HG03378 (cell line): ENCODE data around the gene CCDC9.
"Not testable (repeated sequence)": the region's sequence is repeated elsewhere in the genome, so short reads cannot be mapped to it uniquely, and the experiment has no call there.

ENCODE experiments used
- ATAC-seq: cut with Tn5 transposase; IDR thresholded peaks from one replicate; pipeline ENCODE4 v1.9.1; 2021; ENCODE audit warnings: mild to moderate bottlenecking, moderate library complexity; ENCODE audit not compliant: unreplicated experiment

Gene CCDC9

GRCh38 chr19:47258895-47259555 lies 2.7 kb downstream of the CCDC9 start:
- no peak for ATAC-seq

- ATAC-seq: no peak
Observed at GRCh38 chr19:47260476-47260875, 4.2 kb downstream of the CCDC9 start.

DNA sequence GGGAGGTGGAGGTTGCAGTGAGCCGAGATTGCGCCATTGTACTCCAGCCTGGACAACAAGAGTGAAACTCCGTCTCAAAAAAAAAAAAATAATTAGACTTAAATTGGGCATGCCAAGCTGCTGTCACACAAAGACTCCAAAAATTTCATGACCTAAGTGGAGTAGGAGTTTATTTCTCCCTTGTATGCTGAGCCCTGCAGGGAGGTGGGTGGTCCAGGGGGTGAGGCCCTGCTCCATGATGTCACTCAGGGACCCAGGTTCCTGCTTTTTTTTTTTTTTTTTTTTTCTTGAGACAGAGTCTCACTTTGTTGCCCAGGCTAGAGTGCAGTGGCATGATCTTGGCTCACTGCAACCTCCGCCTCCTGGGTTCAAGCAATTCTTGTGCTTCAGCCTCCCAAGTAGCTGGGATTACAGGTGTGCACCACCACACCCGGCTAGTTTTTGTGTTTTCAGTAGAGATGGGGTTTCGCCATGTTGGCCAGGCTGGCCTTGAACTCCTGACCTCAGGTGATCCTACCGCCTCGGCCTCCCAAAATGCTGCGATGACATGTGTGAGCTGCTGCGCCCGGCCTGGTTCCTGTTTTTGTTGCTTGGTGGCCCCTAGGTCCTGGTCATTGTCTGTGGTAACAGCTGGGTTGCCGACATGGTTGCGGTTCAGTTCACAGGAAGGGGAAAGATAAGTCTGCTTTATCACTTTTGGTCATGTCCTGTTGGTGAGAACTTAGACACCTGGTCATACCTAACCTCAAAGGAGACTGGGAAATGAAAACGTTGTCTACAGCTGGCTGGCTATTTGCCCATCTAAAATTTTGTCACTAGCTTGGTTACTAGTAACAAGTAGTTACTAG lies 5.8 kb downstream of the CCDC9 start:
- ATAC-seq: peak; percentile 60

GRCh38 chr19:47264629-47265028 lies 8.3 kb downstream of the CCDC9 start:
- no peak for ATAC-seq

- no peak for ATAC-seq
Observed at GRCh38 chr19:47266401-47266941, 10.1 kb downstream of the CCDC9 start.

- no peak for ATAC-seq
Observed at GRCh38 chr19:47267350-47267759, 11.0 kb downstream of the CCDC9 start.

GRCh38 chr19:47268028-47268427 lies 11.7 kb downstream of the CCDC9 start:
- ATAC-seq: no peak

- no peak for ATAC-seq
Observed at GRCh38 chr19:47269596-47269995, 13.3 kb downstream of the CCDC9 start.

GRCh38 chr19:47270408-47270807 lies 14.1 kb downstream of the CCDC9 start:
- no peak for ATAC-seq

GRCh38 chr19:47271949-47272348 lies 15.6 kb downstream of the CCDC9 start:
- ATAC-seq: no peak

DNA sequence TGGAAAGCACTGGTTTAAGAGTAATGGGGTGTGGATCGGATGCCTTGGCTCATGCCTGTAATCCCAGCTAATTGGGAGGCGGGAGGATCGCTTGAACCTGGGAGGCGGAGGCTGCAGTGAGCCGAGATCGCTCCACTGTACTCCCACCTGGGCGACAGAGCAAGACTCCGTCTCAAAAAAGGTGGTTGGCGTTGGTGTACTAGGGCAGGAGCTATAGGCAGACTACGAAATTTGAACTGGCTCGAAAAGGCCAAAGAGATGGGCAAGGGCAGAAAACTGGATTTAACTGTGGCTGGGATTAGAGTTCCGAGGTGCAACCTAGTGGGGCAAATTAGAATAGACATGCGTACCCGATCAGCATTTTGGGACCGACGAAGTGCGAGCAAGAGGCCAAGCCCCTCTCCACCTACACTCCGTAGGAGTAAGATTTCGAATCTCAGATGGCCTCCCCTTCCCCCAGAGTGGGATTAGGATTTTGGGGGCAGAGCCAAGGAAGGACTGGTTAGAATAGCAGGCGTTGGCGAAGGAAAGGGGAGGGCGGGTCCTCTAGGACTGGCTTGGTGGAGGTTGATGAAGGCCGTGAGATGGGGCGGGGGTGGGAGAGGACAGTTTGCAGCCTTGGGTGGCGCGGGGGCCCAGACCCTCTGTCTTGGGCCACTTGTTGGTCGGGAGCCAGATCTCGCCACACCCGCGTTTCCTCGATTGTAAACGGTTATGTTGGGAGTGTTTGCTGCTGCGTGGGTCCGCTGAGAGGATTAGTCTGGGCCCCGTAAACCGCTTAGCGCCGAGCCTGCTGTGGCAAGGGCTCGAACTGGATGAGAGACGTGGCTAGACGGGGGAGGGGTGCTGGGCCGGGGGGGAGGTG lies 16.4 kb downstream of the CCDC9 start:
- ATAC-seq: no peak

- peak; percentile 46 for ATAC-seq
Observed at GRCh38 chr19:47273313-47274070, 17.2 kb downstream of the CCDC9 start.

DNA sequence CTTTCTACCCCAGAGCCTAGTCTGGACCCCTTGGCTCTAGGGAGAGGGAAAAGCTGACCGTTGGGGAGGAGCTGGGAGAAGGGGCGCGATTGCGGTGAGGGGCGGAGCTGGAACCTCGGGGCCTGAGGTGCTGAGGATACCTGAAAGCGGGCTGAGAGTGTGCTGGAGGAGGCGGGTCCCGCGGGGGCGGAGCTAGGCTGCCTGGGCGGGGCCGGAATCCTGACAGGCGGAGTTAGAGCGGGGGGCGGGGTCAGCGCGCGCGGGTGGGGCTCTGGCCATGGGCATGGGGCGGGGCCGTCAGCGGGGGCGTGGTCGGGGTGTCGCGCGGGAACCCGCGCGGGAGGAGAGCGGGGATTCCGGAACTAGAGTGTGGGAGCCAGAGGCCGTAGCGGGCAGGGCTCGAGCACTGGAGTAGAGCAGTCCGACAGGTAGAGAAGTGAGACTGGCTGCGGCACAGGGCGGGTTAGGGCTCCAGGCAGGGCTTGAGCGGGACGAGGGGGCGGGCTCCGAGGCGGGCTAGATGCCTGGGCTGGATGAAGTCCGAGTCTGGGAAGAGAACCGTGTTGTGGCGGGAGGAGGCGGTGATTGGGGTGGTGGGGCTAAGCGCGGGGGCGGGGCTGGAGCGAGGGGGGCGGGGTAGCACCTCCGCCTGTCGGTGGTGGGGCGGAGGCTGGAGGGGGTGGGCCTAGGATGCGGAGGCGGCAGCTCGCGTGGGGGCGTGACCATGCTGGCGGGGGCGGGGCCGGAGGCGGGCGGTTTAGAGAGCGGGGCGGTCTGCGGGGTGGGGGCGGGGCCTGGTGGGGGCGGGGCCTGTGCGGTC lies 18.0 kb downstream of the CCDC9 start, which contains the start of gene INAFM1:
Gene INAFM1 (plus strand): TSS at position 815 of the 820 bp plus-strand sequence. CDS start 35 bp downstream, outside the sequence.
- ATAC-seq: peak; percentile 40

DNA sequence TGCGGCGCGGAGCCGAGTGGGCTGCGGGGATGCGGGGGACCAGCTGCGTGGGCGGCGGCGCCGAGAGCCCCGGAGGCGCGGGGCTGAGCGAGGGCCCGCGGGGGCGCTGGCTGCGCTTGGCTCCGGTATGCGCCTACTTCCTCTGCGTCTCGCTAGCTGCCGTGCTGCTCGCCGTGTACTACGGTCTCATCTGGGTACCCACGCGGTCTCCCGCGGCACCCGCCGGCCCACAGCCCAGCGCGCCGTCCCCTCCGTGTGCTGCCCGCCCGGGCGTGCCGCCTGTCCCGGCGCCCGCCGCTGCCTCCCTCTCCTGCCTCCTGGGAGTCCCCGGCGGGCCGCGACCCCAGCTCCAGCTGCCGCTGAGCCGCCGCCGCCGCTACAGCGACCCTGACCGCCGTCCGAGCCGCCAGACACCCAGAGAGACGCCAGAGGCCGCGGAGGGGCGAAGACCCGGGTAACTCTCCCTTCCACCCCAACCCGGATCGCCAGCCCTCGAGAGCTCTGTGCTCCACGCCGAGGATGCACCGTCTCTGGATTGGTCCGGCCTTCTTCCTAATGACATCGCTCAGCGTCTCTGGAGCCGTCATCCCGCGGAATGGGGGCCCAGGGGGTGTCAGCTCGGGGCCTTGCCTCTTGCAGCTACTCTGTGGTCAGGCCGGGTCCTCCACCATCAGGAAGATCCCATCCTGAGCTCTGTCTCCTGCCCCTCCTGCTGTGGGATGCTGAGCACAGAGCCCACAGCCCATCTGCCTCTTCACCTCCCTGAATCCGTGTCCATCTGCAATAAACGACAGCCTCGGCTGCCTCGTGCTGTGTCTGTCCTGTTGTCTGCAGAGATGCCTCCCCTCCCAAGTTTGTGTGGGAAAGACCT lies 18.8 kb downstream of the CCDC9 start:
- ATAC-seq: no peak

GRCh38 chr19:47275791-47276461 lies 19.6 kb downstream of the CCDC9 start:
- ATAC-seq: no peak

DNA sequence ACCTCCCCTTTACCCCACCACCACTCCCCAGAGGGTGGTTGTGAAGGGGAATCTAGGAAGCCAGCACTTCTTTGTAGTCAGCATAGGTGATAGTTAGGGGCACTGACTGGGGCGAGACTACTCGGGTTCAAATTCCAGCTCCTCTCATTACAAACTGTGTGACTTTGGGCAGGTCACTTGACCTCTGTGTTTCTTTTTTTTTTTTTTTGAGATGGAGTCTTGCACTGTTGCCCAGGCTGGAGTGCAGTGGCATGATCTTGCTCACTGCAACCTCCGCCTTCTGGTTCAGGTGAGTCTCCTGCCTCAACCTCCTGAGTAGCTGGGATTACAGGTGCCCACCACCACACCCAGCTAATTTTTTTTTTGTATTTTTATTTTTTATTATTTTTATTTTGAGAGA lies 20.2 kb downstream of the CCDC9 start:
- ATAC-seq: not testable (repeated sequence)

DNA sequence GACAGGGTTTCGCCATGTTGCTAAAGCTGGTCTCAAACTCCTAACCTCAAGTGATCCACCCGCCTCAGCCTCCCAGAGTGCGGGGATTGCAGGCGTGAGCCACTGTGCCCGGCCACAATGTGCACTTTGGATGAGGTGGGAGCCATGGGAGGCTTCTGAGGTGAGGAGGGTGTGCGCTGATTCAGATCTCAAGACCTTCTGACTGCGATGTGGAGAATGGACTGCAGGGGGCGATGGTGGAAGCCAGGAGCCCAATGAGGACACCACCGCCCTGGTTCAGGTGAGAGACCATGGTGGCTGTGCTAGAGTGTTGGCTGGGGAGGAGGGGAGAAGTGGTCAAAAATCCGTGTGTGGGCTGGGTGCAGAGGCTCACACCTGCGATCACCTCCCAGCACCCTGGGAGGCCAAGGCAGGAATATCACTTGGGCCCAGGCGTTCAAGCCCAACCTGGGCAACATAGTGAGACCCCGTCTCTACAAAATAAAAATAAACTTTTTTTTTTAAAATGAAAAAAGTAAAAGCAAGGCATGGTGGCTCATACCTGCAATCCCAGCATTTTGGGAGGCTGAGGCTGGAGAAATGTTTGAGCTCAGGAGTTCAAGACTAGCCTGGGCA lies 24.0 kb downstream of the CCDC9 start:
- no peak for ATAC-seq
